ENCODE measurements around the gene ADAM12.

The ADAM12 gene

DNA sequence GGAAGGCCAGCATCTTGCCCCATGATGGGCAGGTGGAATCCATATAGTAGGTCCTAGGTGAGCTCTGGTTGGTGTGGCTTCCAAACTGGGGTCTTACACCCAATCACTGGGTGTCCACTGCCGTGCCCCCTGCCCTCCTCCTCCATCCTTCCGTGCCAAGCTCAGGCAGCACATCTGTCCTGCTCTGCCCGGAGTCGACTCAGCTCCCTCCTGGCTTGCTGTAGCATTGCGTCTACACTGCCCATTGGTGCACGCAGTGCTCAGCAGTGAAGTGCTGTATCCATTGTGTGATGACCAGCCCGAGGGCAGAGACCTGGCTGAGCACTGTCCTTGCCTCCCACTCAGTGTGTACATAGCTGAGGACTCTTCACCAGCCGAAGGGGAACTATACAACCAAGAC, 148.4 kb downstream of the ADAM12 start:
- DNase-seq: no peak

DNA sequence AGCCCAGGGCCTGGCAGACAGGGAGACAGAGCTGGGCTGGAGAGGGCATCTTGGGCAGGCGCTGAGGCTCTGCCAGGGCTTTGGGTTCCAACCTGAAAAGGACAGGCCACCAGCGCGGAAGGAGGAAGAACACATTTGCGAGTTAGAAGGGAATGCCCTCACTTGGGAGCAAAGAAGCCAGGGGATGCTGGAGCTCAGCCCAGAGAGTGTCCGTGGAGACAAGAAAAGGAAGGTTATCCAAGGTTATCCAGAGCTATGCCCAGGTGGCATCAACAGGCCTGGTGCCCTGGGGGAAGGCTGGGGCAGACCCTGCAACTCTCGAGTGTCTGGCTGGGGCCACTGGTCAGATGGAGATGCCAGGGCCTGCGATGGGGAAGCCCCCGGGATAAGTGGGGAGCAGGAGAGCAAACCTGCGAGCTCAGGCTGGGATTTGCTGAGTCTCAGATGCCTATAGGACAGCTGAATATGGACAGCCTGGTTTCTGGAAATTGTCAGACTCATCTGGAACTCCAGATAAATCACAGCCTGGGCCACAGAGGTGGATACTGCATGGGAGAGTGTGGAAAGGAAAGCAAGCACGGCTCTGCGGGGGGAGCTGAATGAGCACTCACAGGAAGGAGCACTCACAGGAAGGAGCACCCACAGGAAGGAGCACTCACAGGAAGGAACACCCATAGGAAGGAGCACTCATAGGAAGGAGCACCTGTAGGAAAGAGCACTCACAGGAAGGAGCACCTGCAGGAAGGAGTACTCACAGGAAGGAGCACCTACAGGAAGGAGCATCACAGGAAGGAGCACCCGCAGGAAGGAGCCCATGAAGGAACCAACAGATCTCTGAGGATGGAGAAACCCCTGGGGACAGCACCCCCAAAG, 152.1 kb downstream of the ADAM12 start:
- peak in 2 of 56 donors; percentile 30 to 37 for DNase-seq

DNA sequence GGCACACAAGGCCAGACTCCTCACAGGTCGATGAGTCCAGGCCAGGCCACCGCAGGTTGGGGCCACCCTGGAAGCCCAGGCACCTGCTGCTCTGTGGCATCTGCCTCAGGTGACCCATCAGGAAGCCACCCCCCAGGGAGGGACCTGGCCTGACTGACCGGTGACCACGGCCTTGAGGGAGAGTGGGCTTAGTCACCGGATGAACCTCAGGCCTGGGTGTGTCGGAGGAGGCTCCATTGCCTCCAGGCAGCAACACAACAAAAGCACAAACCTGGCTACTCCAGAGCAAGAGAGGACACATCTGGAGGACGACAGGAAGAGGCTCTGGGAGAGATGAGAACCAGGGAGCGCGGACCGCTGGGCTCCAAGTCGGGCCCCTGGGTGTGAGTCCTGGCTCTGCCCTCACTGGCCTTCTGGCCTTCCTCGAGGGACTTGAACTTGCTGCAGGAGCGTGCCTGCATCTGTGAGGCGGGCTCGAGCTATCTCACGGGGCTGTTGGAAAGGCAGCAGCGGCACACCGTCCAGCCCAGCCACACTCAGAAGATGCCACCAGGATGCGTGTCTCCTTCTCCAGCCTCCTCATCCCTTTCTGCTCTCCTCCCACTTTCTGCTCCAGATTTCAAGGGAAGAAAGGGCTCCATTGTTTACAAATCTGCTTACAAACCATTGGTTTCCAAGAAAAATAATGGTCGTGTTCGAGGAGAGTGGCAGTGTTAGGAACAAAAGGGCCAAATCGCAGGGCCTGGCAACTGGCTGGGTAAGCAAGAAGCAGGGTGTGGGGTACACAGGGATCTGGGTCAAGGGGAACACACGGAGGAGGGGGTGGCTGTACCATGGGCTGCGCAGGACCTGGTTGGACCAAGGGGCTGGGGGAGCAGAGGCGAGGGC, 152.9 kb downstream of the ADAM12 start:
- DNase-seq: peak in 14 of 56 donors; percentile 7 to 54 (median 24)

DNA sequence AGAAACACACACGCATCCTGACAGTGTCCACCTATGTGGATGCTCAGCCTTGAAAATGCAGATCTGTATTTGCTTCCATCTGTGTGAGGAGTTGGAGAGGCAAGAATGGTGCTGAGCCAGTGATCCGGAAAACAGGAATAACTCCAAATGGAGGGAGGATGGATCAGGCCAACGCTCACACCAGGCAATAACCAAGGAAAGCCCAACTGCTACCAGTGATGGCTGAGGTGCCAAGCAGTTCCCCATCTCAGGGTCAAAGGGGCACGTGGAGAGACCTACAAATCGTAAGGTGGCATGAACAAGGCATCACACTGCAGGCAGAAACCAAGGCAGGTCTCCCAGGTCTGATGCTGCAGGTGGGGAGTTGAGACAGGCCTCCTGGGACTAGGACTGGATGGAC, 153.6 kb downstream of the ADAM12 start:
- no peak for DNase-seq

DNA sequence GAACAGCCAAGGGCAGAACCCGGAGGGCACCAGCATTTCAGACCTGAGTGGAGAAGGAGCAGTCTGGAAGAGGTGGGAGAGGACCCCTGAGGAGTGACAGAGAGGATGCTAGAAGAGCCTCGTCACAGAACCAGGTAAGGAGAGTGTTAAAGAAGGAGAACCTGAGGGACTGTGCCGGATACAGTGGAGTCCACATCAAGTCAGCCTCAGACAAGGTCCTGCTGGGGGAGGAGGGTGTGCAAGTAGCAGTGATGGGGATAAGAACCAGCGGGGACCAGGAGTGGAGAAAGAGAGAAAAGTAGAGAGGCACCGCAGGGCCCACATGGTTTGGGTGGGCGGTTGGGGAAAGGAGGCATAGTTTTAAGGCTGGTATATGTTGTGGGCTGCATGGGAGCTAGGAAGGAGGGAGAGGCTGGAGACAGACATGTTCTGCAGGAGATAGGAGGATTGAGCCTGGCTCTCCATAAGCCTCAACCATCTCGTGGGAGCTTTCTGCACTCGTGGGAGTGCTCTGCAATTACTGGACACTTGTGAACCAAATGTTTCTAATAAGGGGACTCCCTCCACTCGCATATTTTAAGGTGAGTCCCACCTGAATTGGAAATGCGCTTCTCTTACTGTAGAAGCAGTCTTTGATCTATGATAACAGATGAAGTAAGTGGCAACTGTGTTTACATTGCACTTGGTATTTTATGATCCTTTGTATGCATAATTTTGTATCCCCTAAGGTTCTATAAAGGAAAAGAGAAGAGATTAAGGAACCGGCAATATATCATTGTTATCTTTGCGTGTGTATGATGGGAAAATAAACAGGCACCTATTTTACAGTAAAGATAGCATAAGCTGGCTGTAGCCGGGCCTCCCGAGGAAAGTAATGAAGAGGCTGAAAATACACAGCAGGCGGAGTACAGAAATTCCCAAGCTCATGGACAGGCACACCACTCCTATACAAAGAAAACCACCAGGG, 154.8 kb downstream of the ADAM12 start:
- no peak for DNase-seq

DNA sequence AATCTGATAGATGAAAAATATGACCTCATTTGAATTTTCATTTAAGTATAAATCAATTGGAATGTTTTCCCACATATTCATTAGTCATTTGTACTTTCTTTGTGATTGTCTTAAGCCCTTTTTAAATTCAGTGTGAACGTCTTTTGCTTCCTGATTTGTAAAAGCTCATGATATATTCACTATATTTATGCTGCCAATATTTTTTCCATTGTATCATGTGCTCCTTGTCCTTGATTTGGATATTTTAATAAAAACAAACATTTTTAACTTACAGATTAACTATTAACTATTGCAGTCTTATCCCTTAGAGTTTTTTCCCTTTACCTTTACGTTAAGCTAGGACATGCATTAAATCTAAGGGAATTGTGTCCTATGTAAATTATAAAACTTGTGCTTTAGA, 157.7 kb downstream of the ADAM12 start:
- no peak for DNase-seq

DNA sequence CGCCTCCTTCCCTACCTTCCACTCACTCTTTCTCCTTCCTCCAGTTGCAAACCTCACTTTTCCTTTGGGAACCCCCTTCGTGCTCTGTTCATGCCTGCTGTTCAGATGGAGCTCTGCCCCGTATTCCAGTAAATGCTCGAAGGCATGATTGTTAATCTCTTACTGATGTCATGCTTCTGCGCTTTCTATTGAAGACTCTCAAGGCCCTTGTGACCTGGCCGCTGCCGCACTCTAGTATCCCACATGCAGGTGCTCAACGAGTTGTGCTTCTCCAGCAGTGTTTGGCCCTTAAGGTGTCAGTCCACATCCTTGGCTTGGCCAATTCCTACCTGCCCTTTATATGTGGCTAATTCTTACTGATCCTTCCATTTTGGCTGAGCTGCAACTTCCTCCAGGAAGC, 158.6 kb downstream of the ADAM12 start:
- no peak for DNase-seq

DNA sequence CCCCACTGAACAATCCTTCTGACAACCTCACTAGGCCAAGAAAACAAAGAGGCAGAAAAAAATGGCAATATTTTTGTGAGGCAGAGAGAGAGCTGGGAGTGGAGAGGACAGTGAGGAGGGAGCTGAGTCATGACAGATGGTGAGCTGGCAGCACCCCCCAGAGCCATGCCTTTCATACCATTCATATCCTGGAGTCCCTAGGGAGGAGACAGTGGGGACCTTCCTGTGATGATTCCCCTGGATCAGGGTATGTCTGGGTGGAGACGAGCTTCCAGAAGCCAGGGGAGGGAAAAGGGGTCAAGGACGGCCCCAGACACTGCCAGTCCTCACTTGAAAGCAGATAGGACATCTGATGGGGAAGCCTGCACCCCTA, 160.5 kb downstream of the ADAM12 start:
- peak in 1 of 56 donors; percentile 14 for DNase-seq

DNA sequence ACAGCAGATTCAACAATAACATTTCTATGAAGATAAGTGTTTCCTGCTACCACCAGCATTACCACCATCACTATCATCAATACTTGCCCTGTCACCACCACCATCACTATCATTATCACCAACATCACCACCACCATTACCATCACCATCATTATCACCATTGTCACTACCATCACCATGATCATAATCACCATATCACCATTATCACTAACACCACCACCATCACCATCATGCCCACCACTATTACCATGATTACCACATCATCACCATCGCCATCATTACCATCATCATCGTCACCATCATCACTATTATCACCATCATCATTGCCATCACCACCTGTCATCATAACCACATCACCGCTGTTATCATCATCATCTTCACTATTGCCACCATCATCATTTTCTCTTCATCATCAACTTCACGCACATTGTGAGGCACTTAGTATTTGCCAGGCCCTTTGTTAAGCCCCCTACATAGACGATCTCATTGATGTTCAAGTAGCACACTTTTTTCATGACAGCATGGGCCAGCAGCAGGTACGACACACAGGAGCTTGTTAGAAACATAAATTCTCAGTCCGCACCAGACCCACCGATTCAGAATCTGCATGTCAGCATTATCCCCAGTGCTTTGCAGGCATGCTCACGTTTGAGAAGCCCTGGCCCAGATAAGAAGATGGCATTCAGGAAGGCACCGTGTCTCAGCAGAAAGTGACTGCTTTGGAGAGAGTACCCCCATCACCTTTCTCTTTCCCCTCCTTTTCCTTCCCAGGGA, 161.1 kb downstream of the ADAM12 start:
- no peak for DNase-seq

DNA sequence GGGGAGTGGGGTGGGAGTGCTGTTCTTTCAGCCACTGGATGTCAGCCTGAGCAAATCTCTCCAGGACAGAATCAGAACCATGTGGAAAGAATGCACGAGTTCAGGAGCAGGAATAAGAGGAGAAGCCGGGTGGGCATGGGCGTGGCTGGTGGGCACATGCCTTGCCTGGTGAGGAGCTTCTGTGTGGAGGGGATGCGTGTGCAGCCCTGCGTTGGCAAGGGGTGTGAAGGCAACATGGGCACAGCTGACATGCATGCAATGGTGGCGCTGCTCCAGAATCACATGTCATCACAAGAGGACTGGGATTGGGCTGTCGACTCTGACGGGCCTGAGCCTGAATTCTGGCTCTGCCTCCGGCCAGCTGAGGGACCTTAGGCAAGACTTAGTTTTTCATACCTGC, 162.1 kb downstream of the ADAM12 start:
- no peak for DNase-seq

DNA sequence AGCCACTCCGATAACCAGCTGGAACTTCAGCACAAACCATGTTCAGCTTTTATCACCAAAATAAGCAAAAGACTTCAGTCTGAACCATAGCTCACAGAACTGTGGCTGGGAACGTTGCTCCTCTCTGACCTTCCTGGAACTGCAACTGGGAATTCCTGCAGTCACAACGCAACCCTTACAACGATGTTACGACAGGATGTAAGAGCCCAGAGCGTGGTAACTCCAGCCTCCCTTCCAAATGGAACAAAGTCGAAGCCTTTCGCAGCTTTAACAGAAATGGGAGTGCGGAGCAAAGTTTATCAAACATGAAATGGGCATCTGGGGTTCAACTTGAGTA, 162.6 kb downstream of the ADAM12 start:
- no peak for DNase-seq

DNA sequence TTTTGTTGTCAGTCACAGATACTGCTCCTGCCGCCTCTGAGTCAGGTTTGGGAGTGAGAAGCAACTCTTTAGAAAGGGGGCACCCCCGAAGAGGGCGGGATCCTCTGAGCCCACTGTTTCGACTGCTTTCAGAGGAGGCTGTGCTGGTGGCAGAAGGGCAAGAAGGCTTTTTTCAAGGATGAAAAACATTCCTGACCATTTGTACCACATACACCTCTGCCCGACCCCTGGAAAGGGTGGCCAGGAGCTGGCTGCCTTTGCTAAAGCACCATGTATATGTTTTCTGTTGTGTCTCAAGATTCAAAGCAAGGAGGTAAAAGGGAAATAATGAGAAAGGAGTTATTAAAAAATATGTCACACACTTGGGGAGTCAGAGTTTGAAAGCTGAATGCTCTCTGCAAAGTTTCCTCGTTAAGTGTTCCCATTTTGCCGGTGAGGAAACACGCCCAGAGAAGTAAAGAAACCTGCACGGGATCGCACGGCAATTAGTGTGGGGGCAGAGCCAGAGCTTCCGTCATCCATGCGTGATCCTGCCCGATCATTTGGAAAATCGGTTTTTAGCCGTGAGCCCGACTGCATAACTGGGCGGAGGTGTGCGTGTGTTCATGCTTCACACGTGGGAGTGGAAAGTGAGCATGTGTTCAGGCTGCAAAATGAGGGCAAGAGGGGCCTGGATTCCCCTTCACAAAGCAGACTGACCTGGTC, 163.2 kb downstream of the ADAM12 start:
- DNase-seq: peak in 8 of 56 donors; percentile 7 to 35 (median 19)

DNA sequence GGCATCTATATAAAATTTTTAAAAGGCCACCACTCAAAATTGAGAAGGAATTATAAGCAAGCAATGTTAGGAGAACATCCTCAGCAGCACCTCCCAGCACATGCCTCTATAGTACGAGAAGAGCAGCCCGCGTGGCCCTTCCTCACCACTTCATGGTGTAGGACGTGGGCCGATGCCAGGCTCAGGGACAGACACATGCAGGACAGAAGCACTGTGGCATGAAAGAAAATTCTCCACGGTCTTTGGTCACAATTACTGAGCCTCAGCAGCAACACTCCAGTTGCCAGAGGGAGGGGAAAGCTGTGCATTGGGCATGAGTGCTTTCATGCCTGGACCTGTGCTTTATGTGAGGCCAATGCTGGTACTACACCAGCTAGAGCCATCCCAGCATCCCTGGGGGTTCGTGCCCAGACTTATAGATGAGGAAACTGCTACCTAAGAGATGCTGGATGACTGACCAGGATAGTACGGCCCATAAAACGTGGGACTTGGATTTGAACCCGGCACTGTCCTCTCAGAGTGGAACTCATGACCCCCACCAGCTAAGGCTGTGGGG, 164.7 kb downstream of the ADAM12 start:
- DNase-seq: no peak

DNA sequence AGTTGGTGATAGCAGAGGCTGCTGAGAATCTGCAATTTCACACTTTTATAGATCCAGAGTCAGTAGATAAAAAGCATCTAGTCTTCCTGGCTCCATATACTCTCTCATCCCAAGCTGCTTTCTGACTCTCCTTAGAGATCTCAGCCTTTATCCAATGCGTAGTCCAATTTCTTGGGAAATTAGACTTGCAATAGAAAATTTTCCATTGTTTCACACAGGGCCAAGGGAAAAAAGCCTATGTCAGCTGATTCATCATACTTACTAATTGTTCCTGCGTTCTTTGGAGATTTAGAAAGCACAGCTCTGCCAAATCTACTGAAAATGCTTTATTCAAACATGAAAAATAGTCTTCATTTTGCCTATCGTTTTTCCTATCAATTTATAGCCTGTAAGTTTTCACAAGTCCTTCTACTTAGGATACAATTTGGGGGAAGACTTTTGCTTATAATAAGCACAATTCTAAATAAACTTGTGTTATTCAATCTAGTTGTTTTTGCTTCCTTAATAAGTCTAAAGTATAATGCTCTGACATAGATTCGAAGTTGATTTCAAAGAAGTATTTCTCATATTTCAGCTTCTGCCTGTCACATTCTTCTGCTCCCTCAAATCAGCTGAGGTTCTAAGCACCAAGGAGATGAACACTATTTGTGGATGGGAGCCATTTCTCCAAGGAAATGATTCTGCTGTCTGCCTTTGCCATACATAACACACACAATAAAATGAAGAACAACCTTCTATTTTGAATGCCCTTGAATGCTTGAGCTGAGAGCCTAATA, 165.4 kb downstream of the ADAM12 start:
- DNase-seq: no peak

DNA sequence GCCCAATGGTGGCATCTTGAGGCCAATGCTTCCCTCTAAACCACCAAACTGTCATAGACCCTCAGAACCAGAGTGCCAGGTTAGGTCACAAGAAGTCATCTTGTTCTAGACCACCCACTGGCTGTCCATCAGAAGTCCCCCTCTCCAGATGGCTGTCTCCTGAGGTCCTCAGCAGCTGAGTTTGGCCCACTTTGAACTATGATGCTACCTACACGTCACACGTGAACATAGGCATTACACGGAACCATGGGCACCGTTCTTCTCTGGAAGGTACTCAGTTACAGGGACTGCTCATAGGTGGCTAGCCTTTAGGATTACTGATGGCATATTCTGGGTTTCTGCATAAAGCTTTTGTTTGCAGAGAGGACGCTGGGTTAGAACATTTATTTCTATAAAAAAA, 166.4 kb downstream of the ADAM12 start:
- DNase-seq: no peak

DNA sequence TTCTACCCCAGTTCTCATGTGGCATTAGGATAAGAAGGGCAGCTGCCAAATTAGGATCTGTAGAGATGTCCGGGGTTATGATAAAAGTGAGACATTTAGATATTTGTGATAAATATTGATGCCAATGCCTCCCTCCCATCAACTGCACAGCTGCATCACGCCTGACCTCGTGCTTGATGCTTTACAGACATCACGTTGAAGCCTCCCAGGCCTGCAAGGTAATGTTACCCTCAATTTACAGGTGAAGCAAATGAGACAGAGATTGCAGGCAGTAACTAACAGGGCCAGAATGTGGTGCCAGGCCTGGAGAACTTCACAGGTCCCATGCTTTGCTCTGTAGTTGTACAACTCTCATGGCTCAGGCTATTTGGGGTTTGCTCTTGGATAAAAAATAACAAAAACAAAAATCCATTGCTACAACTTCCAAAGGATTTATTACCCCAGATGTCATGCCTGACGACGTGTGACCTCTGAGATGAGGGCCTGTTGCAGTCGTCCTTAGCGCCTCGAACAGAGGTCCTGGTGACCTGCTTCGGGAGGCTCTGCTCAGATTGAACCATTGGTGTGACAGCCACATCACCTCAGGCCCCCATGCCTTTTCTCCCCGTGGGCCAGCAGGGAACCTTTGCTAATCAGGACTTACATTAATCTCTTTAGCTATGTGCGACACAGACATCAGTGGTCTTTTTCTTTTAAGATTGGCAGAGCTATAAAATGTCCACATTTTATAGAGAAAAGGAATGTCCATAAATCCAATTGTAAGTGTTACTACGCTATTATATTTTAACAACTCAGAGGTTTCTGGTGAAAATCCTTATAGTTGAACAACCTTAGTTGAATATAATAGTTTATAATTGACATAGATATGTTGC, 169.3 kb downstream of the ADAM12 start:
- DNase-seq: no peak

DNA sequence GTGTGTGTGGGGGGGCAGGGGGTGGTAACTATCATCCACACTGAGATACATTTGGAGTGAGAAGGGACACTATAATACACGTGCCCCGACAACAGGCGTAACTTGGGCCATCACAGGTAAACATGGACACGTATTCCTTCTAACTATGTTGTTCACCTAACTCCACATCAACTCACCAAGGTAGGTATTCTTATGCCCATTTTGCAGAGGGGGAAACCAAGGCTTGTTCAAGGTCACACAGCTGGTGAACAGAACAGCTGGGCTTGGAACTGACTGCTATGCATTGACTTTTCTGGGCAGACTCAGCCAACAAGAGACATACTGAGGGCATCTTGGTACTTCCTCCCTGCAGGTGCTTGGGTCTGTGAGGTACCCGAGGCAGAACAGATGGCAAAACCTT, 170.1 kb downstream of the ADAM12 start:
- DNase-seq: no peak

DNA sequence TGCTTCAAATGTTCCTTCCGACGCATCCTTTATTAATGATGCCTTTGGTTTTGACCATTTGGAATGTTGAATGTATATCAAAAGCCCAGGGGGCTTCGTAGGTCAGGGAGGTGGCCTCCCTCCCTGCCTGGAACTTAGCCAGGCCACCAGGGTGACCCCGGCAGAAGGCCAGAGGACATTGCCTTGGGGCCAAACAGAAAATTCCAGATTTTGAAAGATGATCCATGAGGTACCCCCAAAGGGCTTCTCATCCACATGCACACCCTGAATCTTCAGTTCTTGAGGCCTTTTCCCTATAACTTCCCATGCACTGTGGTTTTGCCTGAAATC, 171.7 kb downstream of the ADAM12 start:
- DNase-seq: no peak

Measured in nucleus accumbens (tissue), 56 donors.